GM18909 (cell line): ENCODE measurements around the gene KDM5B.
"Not testable (repeated sequence)": the region's sequence is repeated elsewhere in the genome, so short reads cannot be mapped to it uniquely, and the experiment has no call there.

ENCODE experiments used
- ATAC-seq: cut with Tn5 transposase; IDR thresholded peaks from one replicate; pipeline ENCODE4 v1.9.1; 2021; ENCODE audit warnings: mild to moderate bottlenecking; ENCODE audit not compliant: unreplicated experiment, poor library complexity

The KDM5B gene

GRCh38 chr1:202807926-202808757, at the start of gene KDM5B:
TSS of gene KDM5B (minus strand) at chr1:202808421. CDS start at chr1:202808305, 116 bp downstream.
- no peak for ATAC-seq

DNA sequence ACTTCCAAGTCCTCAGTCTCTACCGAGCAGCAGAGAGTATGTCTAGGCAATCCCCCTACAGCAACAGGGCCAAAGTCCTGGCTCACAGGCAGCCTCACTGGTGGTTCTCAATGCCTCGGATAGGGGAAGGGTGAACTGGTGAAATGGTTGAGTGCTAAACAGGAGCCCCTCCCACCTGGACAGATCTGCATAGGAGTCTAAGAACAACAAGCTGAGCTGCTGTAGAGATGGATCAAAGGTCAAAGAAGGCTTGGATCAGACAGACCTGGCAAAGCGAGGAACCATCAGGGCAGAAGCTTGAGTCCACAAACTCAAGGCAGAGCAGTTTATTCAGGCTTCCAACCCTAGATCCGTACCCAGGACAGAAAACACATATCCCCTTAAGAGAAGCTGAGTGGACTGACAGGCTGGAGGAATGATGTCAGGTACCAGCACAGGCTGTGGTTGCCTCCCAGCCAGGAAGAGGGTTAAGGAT, 49.0 kb upstream of the KDM5B start:
- no peak for ATAC-seq

DNA sequence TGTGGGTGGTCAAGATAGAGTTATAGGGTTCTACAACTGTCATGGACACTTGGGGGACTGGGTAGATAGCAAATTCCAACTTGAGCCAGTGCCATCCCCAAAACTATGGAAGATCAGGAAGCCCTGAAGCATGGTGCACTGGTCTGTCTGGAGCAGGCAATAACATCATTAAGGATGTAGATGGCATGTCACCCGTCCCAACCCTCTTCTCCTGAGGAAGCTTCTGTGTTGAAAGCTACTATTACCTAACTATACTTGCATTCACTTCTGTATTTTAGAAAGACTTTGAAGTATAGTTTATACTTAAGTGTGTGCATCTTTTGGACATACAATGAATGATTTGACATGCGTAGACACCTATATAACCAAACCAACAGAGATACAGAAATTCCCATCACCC, 47.8 kb upstream of the KDM5B start:
- no peak for ATAC-seq

GRCh38 chr1:202854787-202855186, 46.6 kb upstream of the KDM5B start:
- ATAC-seq, result no peak

DNA sequence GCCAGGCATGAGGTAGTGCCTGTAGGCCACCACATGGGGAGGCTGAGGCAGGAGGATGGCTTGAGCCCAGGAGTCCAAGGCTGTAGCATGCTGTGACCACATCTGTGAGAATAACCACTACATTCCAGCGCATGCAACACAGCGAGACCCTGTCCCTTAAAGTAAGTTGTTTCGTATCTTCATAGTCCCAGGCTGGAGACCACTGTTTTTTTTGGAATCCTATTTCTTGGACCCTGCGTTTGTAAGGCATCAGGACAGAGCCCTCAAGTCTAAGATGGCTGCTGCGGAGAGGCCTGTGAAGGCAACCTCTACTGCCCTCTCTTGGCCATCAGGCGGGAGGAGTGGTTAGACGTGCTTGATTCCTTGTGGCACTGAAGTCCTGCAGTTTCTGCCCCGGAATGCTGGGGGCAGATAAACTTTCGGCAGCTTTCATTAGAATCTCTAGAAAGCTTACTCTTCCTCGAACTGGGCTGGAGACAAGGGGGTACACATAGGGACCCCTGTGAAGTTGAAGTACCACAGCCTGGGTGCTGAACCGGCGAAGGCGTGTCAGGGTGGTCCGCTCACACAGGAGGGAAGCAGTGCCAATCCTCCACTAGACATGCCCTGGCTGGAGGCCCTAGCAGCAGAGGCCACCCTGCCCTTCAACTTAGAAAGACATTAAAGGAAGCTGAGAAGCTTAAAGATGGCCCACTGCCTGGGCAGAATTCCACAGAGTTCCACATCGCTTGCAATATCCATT, 44.1 kb upstream of the KDM5B start:
- ATAC-seq, result no peak

- no peak for ATAC-seq
Observed at GRCh38 chr1:202850593-202851362, 42.6 kb upstream of the KDM5B start.

DNA sequence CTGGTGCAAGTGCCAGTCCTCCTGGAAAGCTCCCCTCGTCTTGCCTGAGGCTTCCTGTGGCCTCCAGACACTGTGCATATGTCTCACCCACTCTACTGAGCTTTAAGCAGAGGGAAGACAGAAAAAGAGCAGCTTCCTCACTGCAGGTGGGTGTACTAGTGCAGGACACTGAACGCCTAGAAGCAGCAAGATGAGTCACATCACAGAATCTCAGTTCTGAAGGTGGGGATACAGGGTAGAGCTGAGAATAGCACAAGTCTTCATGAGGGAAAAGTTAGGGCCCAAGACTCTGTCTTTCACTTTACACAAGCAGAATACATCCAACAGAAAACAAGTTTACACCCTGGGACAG, 39.9 kb upstream of the KDM5B start:
- ATAC-seq, result no peak

- ATAC-seq, result no peak
Observed at GRCh38 chr1:202844935-202845334, 36.7 kb upstream of the KDM5B start.

DNA sequence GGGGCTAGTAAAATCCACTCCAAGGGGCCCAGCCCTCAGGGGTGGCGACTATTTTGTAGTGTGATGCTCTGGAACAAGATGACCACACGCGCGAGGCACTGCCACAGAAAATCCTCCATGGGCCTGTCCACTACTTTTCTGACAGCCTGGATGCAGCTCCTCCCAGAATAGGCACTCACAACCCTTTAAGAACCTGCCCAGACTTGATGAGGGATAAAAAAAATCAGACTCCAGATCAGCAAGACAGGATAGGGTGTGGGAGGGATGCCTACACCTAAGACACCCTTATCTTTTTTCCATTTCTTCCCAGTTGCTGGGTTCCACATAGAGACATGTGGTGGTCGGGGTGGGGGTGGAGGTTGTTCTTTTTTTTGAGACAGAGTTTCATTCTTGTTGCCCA, 36.0 kb upstream of the KDM5B start:
- ATAC-seq, result no peak

- no peak for ATAC-seq
Observed at GRCh38 chr1:202843081-202843480, 34.9 kb upstream of the KDM5B start.

- no peak for ATAC-seq
Observed at GRCh38 chr1:202837746-202838262, 29.6 kb upstream of the KDM5B start.

- no peak for ATAC-seq
Observed at GRCh38 chr1:202836623-202837403, 28.6 kb upstream of the KDM5B start.

- no peak for ATAC-seq
Observed at GRCh38 chr1:202835548-202836072, 27.4 kb upstream of the KDM5B start.

GRCh38 chr1:202834771-202835547, 26.7 kb upstream of the KDM5B start:
- ATAC-seq, result no peak

DNA sequence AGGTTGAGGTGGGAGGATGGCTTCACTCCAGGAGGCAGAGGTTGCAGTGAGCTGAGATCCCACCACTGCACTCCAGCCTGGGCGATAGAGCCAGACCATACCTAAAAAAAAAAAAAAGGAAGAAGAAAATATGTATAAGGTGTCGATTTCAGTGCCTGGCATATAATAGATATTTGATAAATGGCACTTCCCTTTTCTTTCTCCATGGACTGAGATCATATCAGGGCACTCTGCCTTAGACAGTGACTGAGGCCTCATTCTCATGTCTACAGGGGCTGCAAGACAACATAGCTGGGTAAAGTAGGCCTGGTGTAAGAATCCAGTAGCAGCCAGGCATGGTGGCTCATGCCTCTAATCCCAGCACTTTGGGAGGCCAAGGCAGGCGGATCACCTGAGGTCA, 23.7 kb upstream of the KDM5B start:
- no peak for ATAC-seq

DNA sequence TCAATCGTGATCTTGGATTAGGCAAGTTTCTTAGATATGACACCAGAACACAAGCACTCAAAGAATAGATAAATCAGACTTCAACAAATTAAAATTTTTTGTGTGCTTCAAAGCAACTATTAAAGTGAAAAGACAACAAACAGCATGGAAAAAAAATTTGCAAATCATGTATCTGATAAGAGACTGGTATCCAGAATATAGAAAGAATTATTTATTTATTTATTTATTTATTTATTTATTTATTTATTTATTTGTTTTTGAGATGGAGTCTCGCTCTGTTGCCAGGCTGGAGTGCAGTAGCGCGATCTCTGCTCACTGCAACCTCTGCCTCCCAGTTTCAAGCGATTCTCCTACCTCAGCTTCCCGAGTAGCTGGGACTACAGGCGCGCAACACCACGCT, 21.0 kb upstream of the KDM5B start:
- not testable (repeated sequence) for ATAC-seq

- ATAC-seq, result no peak
Observed at GRCh38 chr1:202825748-202826147, 17.5 kb upstream of the KDM5B start.

DNA sequence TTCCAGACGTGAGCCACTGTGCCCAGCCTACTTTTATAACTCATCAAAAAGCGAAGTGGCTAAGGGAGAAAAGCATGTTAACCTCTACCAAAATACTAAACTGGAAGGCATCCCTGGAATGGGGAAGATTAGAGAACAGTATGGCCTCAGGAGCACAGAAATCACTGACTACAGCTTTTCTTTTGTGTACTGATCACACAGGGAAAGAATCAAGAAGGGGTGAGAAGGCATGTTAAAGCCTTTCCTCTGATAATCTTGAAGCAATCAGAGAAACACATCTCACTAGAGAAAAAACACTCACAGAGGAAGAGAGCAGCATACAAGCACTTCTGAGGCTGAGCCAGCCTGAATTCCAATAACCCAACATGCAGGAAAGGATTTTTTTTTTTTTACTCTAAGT, 13.2 kb upstream of the KDM5B start:
- no peak for ATAC-seq

GRCh38 chr1:202818819-202819218, 10.6 kb upstream of the KDM5B start:
- no peak for ATAC-seq
